ENCODE data around the gene ZNF215.
"Not testable (repeated sequence)": the region's sequence is repeated elsewhere in the genome, so short reads cannot be mapped to it uniquely, and the experiment has no call there.

The ZNF215 gene

DNA sequence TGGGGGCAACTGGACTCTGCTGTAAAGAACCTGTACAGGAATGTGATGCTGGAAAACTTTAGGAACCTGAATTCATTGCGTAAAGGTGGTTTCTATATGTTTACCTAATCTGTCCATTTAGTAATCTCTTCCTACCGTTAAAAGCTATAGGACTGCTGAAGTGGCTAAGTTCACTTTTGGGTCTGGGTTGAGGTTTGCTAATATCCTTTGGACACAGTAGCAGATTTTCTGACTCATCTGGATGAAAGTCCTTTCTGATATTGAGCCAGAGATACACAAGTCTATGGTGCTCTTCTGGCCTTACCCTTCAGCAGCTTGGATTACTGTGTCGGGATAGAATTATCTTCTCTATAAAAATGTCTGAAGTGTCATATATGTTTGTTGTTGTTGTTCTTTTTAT is 16.9 kb downstream of the ZNF215 start:
- no peak for DNase-seq

DNA sequence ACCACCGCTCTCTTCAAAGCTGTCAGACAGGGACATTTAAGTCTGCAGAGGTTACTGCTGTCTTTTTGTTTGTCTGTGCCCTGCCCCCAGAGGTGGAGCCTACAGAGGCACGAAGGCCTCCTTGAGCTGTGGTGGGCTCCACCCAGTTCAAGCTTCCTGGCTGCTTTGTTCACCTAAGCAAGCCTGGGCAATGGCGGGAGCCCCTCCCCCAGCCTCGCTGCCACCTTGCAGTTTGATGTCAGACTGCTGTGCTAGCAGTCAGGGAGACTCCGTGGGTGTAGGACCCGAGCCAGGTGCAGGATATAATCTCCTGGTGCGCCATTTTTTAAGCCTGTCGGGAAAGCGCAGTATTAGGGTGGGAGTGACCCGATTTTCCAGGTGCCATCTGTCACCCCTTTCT is 28.0 kb downstream of the ZNF215 start:
- not testable (repeated sequence) for DNase-seq

DNA sequence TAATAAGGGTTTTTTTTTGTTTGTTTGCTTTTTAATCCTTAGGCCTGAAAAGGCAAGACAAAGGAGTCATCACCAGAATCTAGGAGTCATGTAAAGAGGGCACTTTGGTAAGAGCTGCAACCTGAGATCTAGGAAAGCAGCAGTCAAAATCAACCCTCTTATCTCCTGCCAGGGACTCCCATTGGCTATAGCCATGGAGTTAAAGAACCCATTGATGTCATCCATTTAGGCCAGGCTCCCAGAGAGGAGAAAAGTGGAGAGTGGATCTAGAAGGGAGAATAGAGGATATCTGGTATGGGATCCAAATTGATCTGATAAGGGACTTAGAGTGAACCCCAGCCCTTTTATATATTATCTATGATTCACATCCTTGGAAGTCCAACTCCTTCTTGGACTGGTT is 35.9 kb downstream of the ZNF215 start:
- no peak for DNase-seq

DNA sequence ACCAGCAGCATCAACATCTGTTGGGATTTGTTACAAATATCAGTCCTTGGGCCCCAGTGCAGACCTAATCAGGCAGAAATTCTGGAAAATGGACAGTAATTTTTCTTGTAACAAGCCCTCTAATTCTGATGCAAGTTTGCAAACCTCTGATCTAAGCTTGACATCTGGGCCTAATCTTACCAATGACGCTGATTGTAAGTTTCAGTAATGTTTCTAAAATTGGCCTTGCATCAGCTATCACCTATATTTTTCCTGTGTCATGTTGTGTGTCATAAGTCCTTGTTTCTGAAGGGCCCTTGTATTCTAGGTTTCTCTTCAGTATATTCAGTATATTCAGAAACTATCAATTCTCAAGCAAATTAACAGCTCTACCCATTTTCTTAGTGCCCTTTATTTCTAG is 36.4 kb downstream of the ZNF215 start:
- no peak for DNase-seq

GRCh38 chr11:6968816-6969215 is 42.6 kb downstream of the ZNF215 start:
- DNase-seq: no peak

DNA sequence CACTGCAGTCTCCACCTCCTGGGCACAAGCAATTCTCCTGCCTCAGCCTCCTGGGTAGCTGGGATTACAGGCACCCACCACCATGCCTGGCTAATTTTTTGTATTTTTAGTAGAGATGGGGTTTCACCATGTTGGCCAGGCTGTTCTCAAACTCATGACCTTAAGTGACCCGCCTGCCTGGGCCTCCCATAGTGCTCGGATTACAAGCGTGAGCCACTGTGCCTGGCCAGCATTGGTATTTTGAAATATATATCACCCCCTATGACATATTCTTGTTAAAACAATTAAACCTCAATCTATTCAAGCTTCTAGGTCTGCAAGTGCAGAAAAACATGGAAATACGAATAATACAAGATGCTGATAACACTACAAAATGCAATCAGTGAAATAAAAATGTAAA is 43.6 kb downstream of the ZNF215 start:
- not testable (repeated sequence) for DNase-seq

DNA sequence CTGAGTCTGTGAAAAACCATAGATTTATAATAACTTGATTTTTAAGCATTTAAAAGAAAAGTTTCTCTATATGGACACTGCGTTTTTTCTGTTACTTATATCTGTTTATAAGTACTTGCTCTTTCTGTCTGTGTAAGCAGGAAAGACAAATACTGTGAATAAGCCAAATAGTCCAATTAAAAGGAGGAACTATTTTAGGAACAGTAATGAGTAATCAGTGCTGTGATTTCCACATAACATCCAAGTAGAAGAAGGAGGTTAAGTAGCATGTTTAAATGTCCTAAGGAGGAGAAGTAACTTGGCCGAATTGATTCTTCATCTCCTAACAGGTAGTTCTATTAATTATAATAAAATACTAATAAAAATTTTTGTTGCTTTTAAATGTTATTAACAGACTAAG is 53.1 kb downstream of the ZNF215 start:
- no peak for DNase-seq

GRCh38 chr11:6986487-6986886 is 60.3 kb downstream of the ZNF215 start:
- DNase-seq: no peak

DNA sequence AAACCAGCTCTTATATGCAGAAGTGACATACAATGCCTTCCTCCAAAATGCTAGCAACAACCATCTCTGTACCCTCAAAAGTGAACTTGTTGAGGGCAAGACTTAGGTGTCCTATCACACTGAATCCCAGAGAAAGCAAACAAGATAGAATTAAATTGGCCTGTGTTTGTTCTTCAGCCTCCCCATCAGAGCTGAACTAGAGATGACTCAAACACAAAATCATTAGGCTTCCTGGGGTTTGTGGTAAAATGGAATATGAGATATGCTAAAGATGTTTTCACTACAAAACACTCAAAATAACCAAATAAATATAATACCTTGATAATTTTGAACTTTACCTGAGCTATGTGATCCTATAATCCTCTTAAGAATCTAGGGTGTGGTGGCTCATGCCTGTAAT is 62.3 kb downstream of the ZNF215 start:
- DNase-seq: no peak

- DNase-seq: no peak
Measured at GRCh38 chr11:6991227-6991626, 65.0 kb downstream of the ZNF215 start.

- no peak for DNase-seq
Measured at GRCh38 chr11:6992026-6992425, 65.8 kb downstream of the ZNF215 start.

DNA sequence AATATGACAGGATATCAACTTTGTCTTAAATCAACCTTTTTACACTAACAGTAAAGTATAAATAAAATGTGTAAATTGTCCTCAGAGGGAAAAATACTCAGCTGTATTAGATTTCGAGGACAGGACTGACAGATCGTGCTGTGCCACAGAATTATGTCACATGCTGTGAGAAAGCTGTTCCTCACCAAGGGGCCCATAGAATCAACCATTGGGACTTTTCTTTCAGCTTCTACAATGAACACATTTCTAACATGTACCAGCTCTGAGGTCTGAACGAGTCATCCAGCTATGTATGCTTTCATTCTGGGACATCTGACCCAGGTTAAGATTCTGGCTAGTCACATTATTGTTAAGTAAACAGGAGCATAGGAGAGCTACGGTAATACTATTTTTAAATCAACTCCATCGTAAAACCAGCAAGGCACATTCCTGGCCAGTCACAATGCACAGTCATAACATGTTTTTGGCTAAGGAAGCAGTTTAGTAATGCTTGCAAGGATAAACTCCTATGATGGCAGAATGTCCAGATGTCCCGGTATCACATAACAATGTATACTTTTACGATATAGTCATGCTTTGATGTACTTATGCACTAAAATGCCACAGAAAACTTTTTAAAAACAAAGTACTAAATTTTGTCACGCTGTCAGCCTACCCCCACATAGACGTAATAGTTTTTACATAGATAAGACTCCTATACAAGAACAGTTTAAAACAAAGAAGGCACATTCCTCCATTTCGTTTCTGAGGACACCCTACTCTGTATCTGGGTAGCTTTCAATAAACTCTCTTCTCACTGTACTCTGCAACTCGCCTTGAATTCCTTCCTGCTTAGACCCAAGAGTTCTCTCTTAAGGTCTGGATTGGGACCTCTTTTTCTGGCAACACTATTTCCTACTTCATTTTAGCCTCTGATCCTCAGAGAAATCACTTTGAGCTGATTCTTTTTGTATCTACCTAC is 66.5 kb downstream of the ZNF215 start:
- DNase-seq: no peak

DNA sequence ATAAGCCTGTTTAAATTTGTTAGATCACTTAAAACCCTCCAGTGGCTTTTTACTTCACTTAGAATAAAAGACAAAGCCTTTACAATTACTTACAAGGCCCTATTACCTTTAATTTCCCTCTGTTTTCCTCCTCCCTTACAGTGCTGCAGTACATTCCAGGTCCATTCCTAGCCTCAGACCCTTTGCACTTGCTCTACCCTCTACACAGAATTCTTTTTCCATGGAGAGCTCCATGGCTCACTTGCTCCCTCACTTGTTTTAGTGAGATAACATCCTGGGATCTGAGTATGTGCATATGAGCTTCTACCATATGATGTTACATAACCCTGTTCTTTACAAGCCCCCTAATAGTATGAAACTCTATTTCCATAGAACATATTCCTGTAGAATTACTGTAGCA is 69.5 kb downstream of the ZNF215 start:
- no peak for DNase-seq

DNA sequence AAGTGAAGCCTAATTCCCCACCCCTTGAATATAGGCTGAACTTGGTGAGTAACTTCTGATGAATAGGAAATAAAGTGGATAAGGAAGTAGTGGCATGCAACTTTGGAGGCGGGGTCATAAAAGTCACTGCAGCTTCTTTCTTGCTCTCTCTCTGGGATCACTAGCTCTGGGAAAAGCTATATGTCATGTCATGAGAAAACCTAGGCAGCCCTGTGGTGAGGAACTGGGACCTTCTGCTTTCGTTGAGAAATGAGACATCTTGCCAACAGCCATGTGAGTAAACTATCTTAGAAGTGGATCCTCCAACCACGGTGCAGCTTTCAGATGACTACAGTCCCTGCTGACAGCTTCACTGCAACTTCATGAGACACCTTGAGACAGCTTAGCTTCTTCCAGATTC is 78.3 kb downstream of the ZNF215 start:
- no peak for DNase-seq
